K562 (cell line): ENCODE measurements around the gene COP1. TPM values are rescaled to one million over a fixed set of nuclear protein-coding genes. Genes with fewer than 3 reads are reported as not detected.

Experiments used
- ATAC-seq: fragments of 200-7000 bp; cut with Tn5 transposase; 3 replicates; pipeline ENCODE4 v1.9.1; 2020; ENCODE audit warnings: moderate library complexity
- BruUV-seq: library from RNA; stranded (reverse); fragments of 400-500 nt; replicated peaks from 2 replicates; lab custom pipeline; 2021; lab: Mats Ljungman, UMichigan
- CTCF ChIA-PET: fragments of 300-600 bp; formaldehyde crosslinking; extraction: SDS; loops from one replicate; lab custom pipeline; 2021; ENCODE audit warnings: low intra/inter-chr PET ratio; lab: Yijun Ruan, JAX
- POLR2A ChIA-PET: fragments of 300-600, 350-650 bp; sonication (Branson Sonifier 250); formaldehyde crosslinking; extraction: SDS; loops from one replicate; lab custom pipeline; 2021; ENCODE audit warnings: antibody characterized with exemption, inconsistent platforms; lab: Yijun Ruan, JAX
- DNase-seq, 4 experiments: peaks; one replicate each; pipeline versions ENCODE4 v3.0.0 to v3.0.0-alpha.2; 2011 to 2018; ENCODE audit warnings: low spot score in 3 of 4, mixed read lengths in 3 of 4; ENCODE audit errors: extremely low read depth in 1 of 4
- FAIRE-seq: peaks from 2 replicates; lab custom pipeline; 2011; peaks lifted over from hg19 to GRCh38; lab: Jason Lieb, UNC
- H2AFZ ChIP-seq: 2 replicates; pipeline ENCODE4 v1.6.0; 2011; ENCODE audit warnings: low read depth, low read length, control low read depth, inconsistent platforms
- H3K27ac ChIP-seq: fragments of 200-600 bp; 3 replicates; pipeline ENCODE4 v1.8.0; 2011; ENCODE audit warnings: low read depth, mild to moderate bottlenecking, control low read depth, inconsistent platforms, low read length, moderate library complexity, mixed read lengths; ENCODE audit errors: extremely low read depth
- H3K27me3 ChIP-seq, 2 experiments: fragments of 300-600 bp in 1 of 2; 2 replicates in 1 of 2; 3 replicates in 1 of 2; pipeline versions ENCODE4 v1.6.0 to v1.8.0; 2011; ENCODE audit warnings: inconsistent platforms in 2 of 2, low read length in 2 of 2, mild to moderate bottlenecking in 1 of 2, mixed read lengths in 1 of 2, moderate library complexity in 1 of 2; ENCODE audit not compliant: control insufficient read depth in 2 of 2, insufficient read depth in 2 of 2
- H3K36me3 ChIP-seq: fragments of 300-600 bp; 3 replicates; pipeline ENCODE4 v1.8.0; 2011; ENCODE audit warnings: mild to moderate bottlenecking, low read length, inconsistent platforms; ENCODE audit not compliant: control insufficient read depth, insufficient read depth
- H3K4me1 ChIP-seq, 2 experiments: fragments of 200-600 bp in 1 of 2; replicated peaks in 1 of 2; 2 replicates in 1 of 2; 3 replicates in 1 of 2; pipeline versions ENCODE4 v1.5.1 to v1.8.0; 2011; ENCODE audit warnings: inconsistent platforms in 2 of 2, low read length in 2 of 2, mild to moderate bottlenecking in 1 of 2, mixed read lengths in 1 of 2, moderate library complexity in 1 of 2; ENCODE audit not compliant: control insufficient read depth in 2 of 2, insufficient read depth in 2 of 2
- H3K4me2 ChIP-seq: 2 replicates; pipeline ENCODE4 v1.6.1; 2011; ENCODE audit warnings: low read length, control low read depth, inconsistent platforms, mixed read lengths; ENCODE audit not compliant: insufficient read depth
- H3K4me3 ChIP-seq: fragments of 200-600 bp; sonication (generic), shearing (Covaris generic); 2 replicates; pipeline ENCODE4 v1.5.1; 2016; ENCODE audit warnings: control low read depth, inconsistent platforms
- H3K79me2 ChIP-seq: fragments of 200-600 bp; 3 replicates; pipeline ENCODE4 v1.8.0; 2011; ENCODE audit warnings: low read length, inconsistent platforms; ENCODE audit not compliant: control insufficient read depth, insufficient read depth
- H3K9ac ChIP-seq, 2 experiments: 2 replicates each; pipeline versions ENCODE4 v1.6.0 to v1.6.1; 2011; ENCODE audit warnings: low read depth in 2 of 2, low read length in 2 of 2, control low read depth in 1 of 2, inconsistent platforms in 1 of 2, mild to moderate bottlenecking in 1 of 2, mixed read lengths in 1 of 2; ENCODE audit not compliant: insufficient read depth in 1 of 2
- H3K9me1 ChIP-seq: one replicate; pipeline ENCODE4 v1.6.0; 2011; ENCODE audit warnings: inconsistent platforms, mild to moderate bottlenecking, low read length, moderate library complexity; ENCODE audit not compliant: control insufficient read depth, insufficient read depth
- H3K9me3 ChIP-seq: replicated peaks from 2 replicates; pipeline ENCODE4 v1.5.1; 2011; ENCODE audit warnings: low read depth, low read length, inconsistent platforms; ENCODE audit not compliant: control insufficient read depth, insufficient read depth
- H4K20me1 ChIP-seq: replicated peaks from 2 replicates; pipeline ENCODE4 v1.6.1; 2011; ENCODE audit warnings: low read length, inconsistent platforms, mixed read lengths; ENCODE audit not compliant: control insufficient read depth, insufficient read depth
- CTBP1 ChIP-seq: fragments of 450-650 bp; IDR thresholded peaks from 2 replicates; pipeline ENCODE4 v1.6.1; 2016; ENCODE audit warnings: borderline replicate concordance
- FOXP4 ChIP-seq: sonication (generic); formaldehyde crosslinking; IDR thresholded peaks from 2 replicates; pipeline ENCODE4 v1.8.0; 2022; ENCODE audit warnings: mild to moderate bottlenecking, missing genetic modification reagents, borderline replicate concordance
- NFATC3 ChIP-seq: fragments of 450-650 bp; IDR thresholded peaks from 2 replicates; pipeline ENCODE4 v1.6.1; 2017; ENCODE audit warnings: mild to moderate bottlenecking
- RAD21 ChIP-seq, 2 experiments: fragments of 250-450 bp in 1 of 2; fragments of 450-650 bp in 1 of 2; sonication (Bioruptor Pico) in 1 of 2; formaldehyde crosslinking in 1 of 2; IDR thresholded peaks in 1 of 2; conservative IDR thresholded peaks in 1 of 2; 2 replicates each; pipeline versions ENCODE4 v1.4.0 to v1.8.0; 2020 to 2022; ENCODE audit warnings: mild to moderate bottlenecking in 2 of 2, moderate library complexity in 1 of 2
- THRAP3 ChIP-seq: fragments of 450-650 bp; IDR thresholded peaks from 2 replicates; pipeline ENCODE4 v1.6.1; 2016; ENCODE audit warnings: mild to moderate bottlenecking, inconsistent platforms, borderline replicate concordance
- XRCC4 ChIP-seq: IDR thresholded peaks from one replicate; pipeline ENCODE4 v1.6.1; 2011; ENCODE audit not compliant: insufficient read depth, insufficient read length; ENCODE audit errors: extremely low read depth
- ZBTB40 ChIP-seq, 2 experiments: fragments of 450-650 bp in 1 of 2; sonication (generic) in 1 of 2; formaldehyde crosslinking in 1 of 2; IDR thresholded peaks; 2 replicates each; pipeline versions ENCODE4 v1.7.1 to v1.9.0; 2016 to 2022; ENCODE audit warnings: inconsistent platforms in 1 of 2, mild to moderate bottlenecking in 1 of 2, missing genetic modification reagents in 1 of 2
- ZNF224 ChIP-seq: sonication (generic); formaldehyde crosslinking; IDR thresholded peaks from 2 replicates; pipeline ENCODE4 v1.8.0; 2022; ENCODE audit warnings: mild to moderate bottlenecking, missing genetic modification reagents
- ZZZ3 ChIP-seq: fragments of 450-650 bp; IDR thresholded peaks from 2 replicates; pipeline ENCODE4 v1.6.1; 2016; ENCODE audit warnings: antibody characterized with exemption, mild to moderate bottlenecking, moderate library complexity
- in situ Hi-C: fragments of 300-500 bp; cut with MboI; formaldehyde crosslinking; loops from 4 replicates; pipeline ENCODE4 v1.15.0; 2018; ENCODE audit warnings: inconsistent platforms, mixed read lengths
- intact Hi-C: fragments of 100-400 bp; cut with micrococcal nuclease; formaldehyde crosslinking; loops from 2 replicates; pipeline ENCODE4 v1.14.2; 2022
- polyA plus RNA-seq, 8 experiments: library from polyadenylated mRNA; depleted of rRNA in 4 of 8; stranded (reverse) in 5 of 8; unstranded in 3 of 8; fragments of >200 nt; fragmentation: Nextera tagmentation in 2 of 8; fragmentation: Illumina TruSeq in 1 of 8; extraction: Ambion mirVana in 2 of 8; extraction: Trizol in 1 of 8; gene quantifications; 2 replicates each; pipeline versions ENCODE4 v1.2.1 to v1.2.3, GENCODE V29; 2011 to 2014; ENCODE audit warnings: inconsistent platforms in 1 of 8, missing spikeins in 1 of 8
- total RNA-seq, 7 experiments: library from RNA; depleted of rRNA in 6 of 7; stranded (reverse); fragments of >200 nt in 6 of 7; fragmentation: Illumina TruSeq in 2 of 7; extraction: Trizol in 2 of 7; gene quantifications; 2 replicates each; pipeline versions ENCODE4 v1.2.1 to v1.2.3, GENCODE V29; 2011 to 2021; ENCODE audit warnings: low replicate concordance in 1 of 7

COP1 gene
- total and polyA plus RNA-seq, 9 of the 15 experiments (the other 6 are each of a cell fraction or from before 2014, with no cell fraction given), result 25.8 to 77.7 (median 58.6) TPM

DNA sequence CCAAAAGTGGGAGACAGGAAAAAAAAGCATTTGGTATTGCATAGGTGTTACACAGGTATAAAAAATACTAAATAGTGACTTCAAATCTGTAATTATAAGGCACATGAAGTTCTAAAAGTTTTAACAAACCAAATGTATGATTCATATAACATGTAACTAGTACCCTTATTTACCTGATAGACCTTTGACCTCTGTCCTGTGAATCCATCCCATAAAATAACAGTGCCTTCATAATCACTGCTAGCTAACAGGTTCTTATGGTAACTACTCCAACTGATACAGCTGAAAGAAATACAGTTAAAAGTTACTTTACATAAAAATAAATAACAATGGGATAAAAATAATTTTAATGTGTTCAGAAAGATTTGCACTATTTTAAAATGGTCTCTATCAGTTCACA lies 163.5 kb downstream of the COP1 start:
- no TSS peak for BruUV-seq
- H4K20me1 ChIP-seq, result no peaks in the 10 kb centered on the region
- intact Hi-C loops, result no loop called here
- H3K27me3 ChIP-seq, result no peaks in the 10 kb centered on the region
- no peaks in the 10 kb centered on the region for H3K9me1 ChIP-seq
- H3K4me2 ChIP-seq, result no peak overlapping the region
- no peak overlapping the region for H3K27ac ChIP-seq
- peaks cover 21% of the 10 kb centered on the region; the same call in 2 of the 3 replicates for H3K36me3 ChIP-seq
- H2AFZ ChIP-seq, result no peak overlapping the region
- DNase-seq (no peak), FAIRE-seq (no peak), ATAC-seq (no peak)
- H3K9ac ChIP-seq, result no peak overlapping the region
- no peaks in the 10 kb centered on the region for H3K9me3 ChIP-seq
- ChIA-PET POLR2A (no interaction called here), CTCF (no interaction called here)
- H3K79me2 ChIP-seq, result no peaks in the 10 kb centered on the region
- in situ Hi-C loops, result no loop called here
- H3K4me1 ChIP-seq, result no peaks in the 10 kb centered on the region
- H3K4me3 ChIP-seq, result no peak overlapping the region
- no peak for TF ChIP-seq ZZZ3
- TF ChIP-seq RAD21 (CRISPR knock-in tag; conservative IDR thresholded peaks at IDR 0.05 in 1 of 2, IDR thresholded peaks at IDR 0.05 in 1 of 2), result no peak
- TF ChIP-seq CTBP1, result no peak
- no peak for TF ChIP-seq FOXP4
- no peak for TF ChIP-seq ZBTB40 (IDR thresholded peaks at IDR 0.05)
- no peak for TF ChIP-seq ZBTB40 (CRISPR knock-in tag; IDR thresholded peaks at IDR 0.05)
- TF ChIP-seq XRCC4, result no peak
- no peak for TF ChIP-seq NFATC3
- no peak for TF ChIP-seq THRAP3
- TF ChIP-seq ZNF224, result no peak
